ENCODE data around the gene DISP3.

Gene DISP3

DNA sequence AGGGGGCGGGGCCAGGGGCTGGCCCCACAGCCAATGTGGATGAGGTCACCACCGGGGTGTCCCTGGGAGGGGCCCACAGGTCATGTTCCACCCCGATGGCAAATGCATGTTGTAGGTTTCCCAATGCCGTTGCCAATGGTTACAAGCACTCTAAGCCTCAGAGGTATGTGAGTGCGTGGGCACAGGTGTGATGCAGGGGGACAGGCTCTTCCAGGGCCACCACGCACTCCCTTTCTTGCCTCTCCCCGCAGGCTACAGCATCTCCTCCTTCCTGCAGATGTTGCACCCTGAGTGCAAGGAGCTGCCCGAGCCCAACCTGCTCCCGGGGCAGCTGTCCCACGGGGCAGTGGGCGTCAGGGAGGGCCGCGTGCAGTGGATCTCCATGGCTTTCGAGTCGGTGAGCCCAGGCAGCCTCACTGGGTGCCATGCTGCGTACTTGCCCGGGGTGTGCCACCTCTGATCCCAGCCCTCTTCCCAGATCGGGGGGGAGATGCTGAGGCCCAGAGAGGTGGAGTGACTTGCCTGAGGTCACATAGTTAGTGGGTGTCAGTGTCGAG is 52.4 kb downstream of the DISP3 start:
- no peak for DNase-seq

DNA sequence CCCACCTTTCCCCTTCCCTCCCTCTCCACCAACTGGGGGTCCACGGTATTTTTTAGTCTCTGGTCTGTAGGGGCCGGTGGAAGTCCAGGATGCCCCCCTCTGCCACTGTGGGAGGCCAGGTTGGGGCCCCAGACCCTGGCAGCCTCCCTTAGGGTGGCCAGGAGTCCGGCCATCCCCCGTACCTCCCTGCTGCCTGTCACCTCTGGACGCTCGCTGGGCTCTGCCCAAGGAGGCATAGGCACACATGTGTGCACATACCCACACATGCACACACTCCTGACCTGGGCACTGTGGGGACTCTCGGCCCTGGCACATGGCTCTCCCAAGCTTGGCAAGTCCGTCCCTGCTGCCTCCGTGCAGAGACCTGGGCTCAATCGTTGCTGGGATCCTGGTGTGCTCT is 53.0 kb downstream of the DISP3 start:
- DNase-seq, result no peak

DNA sequence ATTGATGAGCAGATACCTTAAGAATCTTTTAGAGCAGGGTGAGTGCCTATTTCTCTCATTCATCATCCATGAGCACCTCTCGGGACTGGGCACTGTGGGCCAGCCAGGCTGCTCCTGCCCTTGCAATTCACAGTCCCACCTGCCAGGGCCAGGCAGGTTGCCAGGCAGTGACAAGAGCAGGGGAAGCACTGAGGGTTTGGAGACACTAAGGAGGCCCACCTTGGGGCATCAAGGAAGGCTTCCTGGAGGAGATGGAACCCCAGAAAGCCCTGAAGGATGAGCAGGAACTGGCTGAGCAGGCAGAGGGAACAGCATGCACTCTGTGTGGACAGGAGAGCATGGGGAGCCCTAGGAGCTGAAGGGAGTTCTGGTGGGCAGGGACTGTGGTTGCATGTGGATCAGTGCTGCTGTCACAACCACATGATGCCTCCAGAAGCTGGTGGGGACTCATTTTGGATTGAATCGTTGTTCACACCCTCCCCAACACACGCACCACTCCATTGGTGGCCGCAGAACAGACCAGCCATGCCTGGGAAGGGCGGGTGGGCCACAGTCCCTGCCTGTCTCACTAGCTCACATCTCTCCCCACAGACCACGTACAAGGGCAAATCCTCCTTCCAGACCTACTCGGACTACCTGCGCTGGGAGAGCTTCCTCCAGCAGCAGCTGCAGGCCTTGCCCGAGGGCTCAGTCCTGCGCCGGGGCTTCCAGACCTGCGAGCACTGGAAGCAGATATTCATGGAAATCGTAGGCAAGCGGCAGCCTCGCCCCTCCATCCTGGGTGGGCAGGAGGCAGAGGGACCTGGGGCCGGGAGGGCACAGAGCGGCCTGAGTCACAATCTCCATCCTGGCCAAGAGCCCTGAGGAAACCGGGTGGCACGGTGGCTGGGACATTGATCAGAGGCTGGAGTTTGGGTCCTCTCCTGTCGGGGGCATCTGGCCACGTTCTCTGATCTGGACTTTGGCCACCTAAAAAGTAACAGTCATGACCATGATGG is 55.1 kb downstream of the DISP3 start:
- DNase-seq, result no peak

DNA sequence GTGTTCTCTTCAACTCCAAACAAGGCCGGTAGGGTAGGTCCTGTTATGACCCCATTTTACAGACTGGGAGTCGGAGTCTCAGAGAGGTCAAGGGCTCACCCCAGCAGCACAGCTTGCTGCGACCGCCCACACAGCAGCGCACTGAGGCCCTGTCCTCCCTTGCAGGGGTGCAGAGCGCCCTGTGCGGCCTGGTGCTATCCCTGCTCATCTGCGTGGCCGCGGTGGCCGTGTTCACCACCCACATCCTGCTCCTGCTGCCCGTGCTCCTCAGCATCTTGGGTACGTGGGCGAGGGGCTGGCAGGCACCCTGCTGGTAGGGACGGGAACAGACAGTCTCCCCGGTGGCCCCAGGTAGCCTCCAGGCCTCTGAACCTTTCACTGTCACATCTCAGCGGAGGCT is 55.9 kb downstream of the DISP3 start:
- no peak for DNase-seq

DNA sequence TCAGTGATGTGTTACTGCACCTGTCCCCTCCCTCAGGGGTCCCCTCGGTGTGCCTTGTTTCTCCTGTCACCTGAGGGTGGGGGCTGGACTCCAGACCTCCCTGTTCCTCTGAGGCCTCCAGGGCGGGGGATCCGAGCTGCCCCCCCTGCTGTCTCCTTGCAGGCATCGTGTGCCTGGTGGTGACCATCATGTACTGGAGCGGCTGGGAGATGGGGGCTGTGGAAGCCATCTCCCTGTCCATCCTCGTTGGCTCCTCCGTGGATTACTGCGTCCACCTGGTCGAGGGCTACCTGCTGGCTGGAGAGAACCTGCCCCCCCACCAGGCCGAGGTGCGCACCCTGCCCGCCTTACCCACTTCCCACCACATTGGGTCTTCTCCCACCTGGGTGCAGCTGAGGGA is 56.4 kb downstream of the DISP3 start:
- DNase-seq, result no peak

DNA sequence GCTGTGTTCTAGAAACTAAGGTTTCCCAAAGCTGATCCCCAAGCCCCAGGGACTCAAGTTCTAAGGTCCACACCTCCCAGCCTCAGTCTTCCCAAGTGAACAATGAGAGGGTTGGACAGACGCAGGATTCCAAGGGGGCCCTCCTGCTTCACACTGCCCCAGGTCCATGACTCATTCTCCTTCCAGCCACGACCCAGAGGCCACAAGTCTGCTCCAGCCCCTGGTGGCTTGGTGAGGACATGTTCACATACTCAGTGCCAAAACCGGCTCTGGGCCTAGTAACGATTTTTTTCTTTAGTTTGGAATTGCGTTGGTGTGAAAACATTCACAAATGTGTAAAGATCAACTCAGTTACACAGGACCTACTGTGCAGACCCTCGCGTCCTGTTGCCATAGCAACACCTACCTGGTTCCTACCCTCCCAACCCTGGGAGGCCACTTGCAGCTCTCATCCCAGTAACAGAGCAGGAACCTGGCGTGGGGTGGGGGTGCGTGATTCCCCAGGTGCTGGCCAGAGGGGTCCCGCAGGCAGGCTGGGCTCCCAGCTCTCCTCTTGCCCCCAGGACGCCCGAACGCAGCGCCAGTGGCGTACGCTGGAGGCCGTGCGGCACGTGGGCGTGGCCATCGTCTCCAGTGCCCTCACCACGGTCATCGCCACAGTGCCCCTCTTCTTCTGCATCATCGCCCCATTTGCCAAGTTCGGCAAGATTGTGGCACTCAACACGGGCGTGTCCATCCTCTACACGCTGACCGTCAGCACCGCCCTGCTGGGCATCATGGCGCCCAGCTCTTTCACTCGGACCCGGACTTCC is 57.0 kb downstream of the DISP3 start:
- no peak for DNase-seq

DNA sequence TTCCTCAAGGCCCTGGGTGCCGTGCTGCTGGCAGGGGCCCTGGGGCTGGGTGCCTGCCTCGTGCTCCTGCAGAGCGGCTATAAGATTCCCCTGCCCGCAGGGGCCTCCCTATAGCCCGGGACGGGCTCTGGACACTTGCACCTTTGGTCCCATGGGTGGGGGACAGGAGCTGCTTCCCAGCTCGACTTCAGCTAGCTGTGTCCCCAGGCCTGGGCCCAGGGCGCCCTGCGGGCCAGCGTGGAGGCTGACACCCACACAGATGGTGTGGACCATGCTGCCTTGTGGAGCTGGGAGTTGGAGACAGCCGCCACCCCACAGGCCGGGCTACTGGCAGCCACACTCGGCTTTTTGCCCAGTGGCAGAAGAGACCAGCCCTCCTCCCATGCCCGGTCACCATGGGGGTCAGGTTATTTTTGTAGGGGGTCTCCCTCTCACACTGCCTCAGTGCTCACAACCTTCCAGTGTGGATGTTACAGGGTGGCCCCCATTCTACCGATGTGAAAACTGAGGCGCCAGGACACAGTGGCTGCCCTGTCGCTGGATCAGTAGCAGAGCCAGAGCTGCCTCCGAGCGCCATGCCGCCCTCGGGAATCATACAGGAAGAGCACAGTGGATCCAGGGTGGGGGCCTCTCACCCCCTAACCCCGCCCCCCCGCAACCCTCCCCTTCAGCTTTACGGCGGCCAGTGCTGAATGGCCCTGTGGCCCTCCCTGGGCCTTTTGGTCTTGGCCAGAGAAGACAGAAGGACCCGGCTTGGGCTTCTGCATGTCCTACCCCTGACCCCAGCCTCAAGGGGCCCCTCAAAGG is 57.8 kb downstream of the DISP3 start:
- DNase-seq, result no peak

DNA sequence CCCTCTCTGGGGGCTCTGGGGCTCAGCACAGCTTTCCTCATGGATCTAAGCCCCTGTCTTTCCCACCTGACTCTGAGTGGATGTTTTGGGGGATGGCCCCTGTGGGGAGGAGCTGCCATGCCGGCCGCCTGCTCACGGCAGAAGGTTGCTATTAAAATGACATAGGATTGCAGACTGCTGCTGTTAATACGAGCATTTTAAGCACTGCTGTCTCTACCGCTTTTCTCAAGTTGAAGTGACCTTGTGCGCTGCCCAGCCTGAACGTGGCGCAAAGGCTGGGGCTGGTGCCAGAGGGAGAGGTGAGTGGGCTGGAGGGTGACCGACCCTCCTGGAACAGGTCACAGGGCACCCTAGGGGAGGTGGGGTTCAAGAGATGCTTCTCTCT is 58.4 kb downstream of the DISP3 start:
- no peak for DNase-seq

DNA sequence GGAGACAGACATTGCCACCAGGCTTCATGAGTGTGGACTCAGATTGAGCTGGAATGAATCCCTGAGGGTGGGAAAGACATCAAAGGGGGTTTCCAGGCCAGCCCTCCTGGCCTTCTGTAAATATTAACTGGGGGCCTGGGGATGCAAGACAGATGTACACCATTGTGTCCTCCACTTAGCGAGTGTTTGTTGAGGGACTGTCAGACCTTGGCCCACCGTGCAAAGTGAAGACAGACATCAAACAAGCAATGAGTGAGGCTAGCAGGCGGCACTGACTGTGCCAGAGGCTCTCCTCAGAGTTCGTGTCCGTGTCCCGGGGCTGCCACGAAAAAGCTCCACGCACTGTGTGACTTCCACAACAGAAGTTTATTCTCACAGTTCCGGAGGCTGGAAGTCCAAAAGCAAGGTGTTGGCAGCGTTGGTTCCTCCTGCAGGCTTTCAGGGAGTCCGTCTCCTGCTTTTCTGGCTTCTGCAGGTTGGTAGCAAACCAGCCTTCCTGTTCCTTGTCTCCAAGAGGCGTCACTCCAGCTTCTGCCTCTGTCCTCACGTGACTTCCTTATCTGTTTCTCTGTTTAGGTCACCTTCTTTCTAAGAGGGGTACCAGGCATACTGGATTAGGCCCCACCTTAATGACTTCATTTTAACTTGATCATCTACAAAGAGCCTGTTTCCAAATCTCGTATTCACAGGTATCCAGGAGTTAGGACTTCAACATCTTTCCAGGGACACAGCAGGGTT is 59.1 kb downstream of the DISP3 start:
- no peak for DNase-seq

DNA sequence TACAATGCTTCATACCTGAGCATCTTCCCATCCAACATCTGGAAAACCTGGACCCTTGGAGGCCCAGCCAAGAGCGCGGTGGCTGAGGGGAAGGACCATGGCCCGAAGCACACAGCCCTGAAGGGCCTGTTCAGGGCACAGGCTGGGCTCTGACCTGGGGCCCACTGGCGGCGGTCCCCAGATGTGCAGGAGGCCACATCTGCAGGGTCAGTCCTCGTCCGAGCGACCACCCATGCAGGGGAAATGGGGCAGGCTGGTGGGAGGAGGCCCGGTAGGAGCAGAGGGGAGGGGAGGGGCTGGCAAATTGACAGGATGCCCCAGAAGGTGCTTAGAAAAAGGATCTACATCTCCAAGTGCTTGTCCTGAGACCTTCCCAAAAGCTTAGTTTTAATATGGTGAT is 59.9 kb downstream of the DISP3 start:
- DNase-seq, result no peak

DNA sequence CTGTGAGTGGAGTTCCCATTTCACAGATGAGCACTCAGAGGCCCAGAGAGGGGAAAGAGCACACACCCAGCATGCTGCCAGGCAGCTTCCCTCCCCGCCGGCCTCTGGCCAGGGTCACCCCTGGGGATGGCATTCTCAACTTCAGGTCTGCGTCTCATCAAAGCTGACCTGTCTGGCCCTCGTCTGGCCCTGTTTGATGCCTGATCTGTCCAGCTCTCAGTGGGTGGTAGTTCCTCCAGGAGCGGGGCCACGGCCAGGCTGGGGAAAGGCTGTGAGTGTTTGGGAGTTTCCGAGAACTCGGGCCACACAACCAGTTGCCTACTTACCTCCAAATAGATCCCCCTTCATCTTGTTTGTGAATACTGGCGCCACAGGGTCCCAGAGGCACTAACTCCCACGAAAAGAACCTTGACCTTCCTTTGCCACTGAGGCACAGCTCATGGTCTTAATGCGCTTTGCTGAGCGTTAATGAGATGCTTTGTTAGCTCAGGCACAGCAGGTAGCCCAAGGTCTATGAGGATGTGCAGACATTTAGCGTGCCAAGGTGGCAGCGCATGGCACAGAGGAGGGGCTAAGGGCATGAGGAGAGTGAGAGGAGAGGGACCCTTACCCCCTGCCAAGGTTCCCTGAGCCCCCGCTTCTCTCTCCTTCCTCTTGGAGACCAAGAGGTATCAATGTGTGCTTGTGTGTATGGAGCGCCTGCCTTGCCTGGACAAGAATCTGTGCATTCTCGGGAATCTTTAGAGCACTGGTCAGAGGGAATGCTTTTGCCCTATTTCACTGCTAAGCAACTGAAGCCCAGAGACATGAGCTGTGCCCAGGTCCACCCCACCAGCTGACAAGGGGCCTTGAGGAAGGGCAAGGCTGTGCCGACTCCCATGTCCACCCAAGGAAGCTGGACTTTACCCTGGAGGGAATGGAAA is 61.2 kb downstream of the DISP3 start:
- DNase-seq, result no peak

DNA sequence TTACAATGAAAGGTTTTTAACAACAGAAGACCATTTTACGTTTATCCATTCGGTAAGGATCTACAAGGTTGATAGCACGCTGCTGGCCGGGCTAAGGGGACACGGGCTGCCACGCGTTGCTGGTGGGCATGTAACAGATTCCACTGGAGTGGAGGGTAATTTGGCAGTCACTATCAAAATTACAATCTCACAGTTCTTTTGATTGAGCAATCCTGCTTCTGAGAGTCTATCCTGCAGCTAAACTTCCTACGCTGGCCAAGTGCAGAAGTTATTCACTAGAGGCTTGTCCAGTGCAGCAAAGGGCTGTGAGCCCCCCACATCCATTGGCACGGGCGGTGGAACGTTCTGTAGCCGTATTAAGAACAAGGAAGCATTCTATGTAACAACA is 61.8 kb downstream of the DISP3 start:
- DNase-seq, result no peak

DNA sequence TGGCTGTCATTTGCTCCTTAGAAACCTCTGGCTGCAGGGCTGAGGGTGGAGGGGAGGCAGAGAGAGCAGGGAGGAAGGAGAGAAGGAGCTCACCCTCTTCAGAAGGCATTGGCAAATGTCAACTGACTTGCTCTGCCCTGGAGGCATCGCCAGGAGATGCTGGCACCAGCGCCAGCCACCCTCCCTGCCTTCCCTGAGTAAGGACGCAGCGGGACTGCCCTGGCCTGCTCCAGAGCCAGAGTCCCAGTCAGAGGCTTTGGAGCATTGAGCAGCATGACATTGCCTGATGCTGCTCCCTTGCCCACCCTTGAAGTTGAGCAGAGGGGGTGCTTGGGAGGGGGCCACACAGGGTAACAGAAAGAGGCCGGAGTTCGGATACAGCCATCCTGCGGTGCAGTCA is 62.3 kb downstream of the DISP3 start:
- DNase-seq, result no peak

DNA sequence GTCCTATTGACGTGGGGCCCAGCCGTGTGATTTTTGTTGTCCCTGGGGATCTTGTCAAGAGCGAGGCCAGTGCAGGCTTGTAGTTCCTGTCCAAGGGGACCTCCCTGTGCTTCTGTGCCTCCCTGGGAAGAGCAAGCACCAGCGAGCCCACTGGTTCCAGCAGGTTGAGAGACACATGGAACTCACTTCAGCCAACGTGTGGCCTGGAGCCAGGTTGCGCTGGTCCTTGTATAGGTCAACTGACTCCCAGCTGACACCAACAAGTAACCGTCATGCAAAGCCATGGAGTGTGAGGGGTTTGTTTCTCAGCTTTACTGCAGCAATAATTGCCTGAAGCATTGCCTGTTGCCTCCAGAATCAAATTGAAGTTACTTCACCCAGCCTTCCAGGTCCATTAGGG is 63.0 kb downstream of the DISP3 start:
- DNase-seq, result no peak

DNA sequence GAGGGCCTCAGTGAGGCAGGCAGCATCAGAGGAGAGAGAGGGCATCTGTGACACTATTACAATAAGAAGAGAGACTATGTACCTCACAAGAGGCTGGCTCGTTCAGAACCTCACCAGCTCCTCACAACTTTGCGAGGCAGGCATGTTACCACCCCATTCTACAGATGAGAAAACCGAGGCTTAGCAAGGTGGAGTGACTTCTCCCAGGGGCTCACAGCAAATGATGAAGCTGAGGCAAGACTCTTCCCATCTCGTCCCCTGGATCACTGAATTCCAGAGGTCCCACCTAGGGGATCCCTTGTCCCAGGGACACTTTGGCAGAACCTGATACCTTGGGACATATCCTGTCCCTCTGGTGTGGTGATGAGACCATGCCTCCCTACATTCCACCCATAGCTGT is 64.4 kb downstream of the DISP3 start:
- DNase-seq, result no peak

DNA sequence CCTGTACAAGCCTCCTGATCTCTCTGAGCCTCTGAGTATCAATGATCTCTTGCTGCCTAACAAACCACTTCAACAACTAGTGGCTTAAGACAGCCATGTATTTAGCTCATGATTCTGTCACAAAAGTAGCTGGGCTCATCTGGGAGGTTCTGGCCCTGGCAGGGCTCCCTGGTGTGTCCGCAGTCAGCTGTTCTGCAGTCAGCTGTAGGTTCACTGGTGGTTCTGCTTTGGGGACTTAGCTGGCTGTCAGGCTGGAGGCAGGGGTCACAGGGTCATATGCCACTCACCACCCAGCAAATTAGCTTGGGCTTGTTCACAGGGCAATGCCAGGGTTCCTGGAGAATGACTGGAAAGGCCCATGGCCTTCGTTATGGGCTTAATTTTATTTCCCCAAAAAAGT is 64.8 kb downstream of the DISP3 start:
- DNase-seq, result no peak

DNA sequence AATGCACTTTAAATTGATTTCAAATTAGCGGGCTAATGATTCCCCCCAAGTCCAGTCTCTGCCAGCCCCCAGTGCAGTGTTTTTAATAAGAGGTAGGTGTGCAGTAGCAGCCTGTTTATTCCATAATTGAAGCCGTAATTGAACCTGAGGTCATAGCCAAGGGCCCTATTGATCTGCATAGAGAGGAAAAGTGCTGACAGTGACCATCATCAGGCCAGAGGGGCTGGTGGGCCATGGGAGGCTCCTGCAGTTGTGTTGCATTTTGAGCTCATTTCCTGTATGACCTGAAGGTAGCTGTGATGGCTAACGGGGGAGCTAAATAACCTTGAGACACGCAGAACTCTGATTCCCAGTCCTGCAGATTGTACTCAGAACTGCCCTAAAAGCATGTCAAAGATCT is 67.5 kb downstream of the DISP3 start:
- no peak for DNase-seq

DNA sequence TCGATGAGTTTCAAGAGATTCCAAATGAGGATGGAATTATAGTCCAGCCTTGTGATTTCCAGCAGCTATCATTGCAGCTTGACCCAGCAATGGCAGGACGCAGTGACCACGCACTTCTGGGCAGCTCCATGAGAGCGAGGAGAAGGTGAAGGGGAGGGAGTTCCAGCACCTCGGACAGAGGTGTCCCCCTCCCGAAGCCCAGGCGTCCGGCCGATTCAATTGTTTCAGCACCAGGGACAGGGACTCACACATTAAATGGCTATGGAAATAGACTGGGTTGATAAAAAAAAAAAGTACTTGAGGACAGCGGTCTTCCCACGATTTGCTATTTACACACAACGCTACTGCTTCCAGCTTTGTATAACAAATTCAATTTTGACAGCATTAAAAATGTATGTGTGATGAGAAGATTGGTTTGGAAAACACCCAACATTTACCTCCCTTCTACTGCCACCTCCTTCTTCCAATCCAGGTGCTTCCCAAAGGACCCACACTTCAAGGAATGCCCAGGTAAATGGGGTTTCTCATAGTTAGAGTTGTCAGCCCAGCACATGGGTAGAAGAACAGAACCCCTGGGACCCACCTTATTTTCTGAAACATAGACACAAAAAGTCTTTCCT is 71.8 kb downstream of the DISP3 start:
- no peak for DNase-seq

DNA sequence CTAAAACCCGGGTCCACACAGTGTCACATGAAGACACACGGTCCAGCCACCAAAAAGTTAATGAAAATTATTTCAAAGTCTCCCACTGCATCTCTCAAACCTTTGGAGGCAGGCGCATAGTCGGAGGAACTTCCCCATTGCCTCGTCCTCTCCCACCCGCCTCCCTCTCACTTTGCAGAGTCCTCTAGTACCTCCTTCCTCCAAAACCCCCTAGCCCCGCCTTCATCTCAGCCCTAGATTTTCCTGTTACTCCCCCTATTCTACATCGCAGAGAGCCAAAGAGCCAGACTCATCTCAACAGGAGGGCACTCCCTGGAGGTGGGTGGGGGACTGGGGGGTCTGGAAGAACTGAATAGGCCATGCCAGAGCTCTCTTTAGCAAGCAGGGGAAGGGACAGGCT is 79.3 kb downstream of the DISP3 start:
- no peak for DNase-seq

DNA sequence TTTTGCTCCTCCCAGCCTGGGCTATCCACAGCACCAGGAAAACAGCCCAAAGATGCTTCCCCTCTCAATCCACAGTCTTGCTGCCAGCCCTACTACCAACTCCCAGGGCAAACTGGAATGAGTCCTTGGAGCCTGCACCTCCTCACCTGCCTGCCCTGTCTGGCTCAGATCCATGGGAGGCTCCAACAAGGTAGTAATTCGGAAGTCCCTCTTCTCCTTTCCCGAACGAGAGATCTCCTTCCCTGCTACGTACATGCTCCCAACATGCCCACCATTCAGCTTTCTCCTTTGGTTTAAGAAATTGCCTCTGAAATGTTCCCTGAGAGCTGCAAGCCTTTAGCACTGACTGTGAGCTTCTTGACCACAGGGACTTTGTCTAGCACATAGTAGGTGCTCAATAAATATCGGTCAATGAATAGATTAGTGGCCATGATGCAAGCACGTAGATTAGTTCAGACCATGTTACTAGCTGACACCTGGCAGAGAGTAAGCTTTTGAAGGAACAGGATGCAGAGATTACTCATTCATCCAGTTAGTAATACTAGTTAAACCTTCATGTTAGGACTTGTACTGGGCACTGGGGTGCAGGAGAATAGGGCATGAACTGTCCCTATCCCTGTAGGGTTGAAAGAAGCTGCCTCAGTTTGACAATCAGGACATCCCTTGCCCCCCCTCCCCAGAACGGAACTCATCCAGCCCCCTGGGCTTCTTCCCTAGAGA is 80.1 kb downstream of the DISP3 start:
- DNase-seq, result no peak

All from CD4-positive, alpha-beta T cell treated with Interferon gamma for 1 hour (primary cell).